B cell (primary cell): ENCODE results near the gene FARP1. TPM values are rescaled to one million over a fixed set of nuclear protein-coding genes. Genes with fewer than 3 reads are reported as not detected.

Experiments used
- ATAC-seq: fragments of 200-7000 bp; cut with Tn5 transposase; one replicate; pipeline ENCODE4 v1.10.0; 2021; ENCODE audit warnings: low read depth, mild to moderate bottlenecking, moderate number of reproducible peaks, moderate library complexity
- CTCF ChIA-PET: fragments of 350-600 bp; sonication (Branson Sonifier 250); formaldehyde crosslinking; loops from one replicate; lab custom pipeline; 2021; ENCODE audit warnings: antibody characterized with exemption, inconsistent platforms; lab: Charles Lee
- POLR2A ChIA-PET: fragments of 350-600 bp; sonication (Branson Sonifier 250); formaldehyde crosslinking; loops from one replicate; lab custom pipeline; 2021; ENCODE audit warnings: antibody characterized with exemption; lab: Charles Lee
- DNase-seq: peaks from one replicate; pipeline ENCODE4 v3.0.0; 2013
- H2AFZ ChIP-seq: 2 replicates; pipeline ENCODE4 v1.6.1; 2012; ENCODE audit warnings: mild to moderate bottlenecking, low read depth, low read length; ENCODE audit not compliant: insufficient read depth, poor library complexity, severe bottlenecking
- H3K27ac ChIP-seq, 2 donors: 1 replicate in 1 of 2; 2 replicates in 1 of 2; pipeline ENCODE4 v1.5.1; 2012 to 2013; ENCODE audit warnings: low read length in 2 of 2, mild to moderate bottlenecking in 2 of 2, moderate library complexity in 1 of 2
- H3K27me3 ChIP-seq, 4 experiments: fragments of 200-600 bp in 1 of 4; sonication (generic) in 1 of 4; replicated peaks in 1 of 4; 1 replicate in 2 of 4; 2 replicates in 2 of 4; pipeline versions ENCODE4 v1.6.1 to v1.7.0; 2013 to 2016; ENCODE audit warnings: low read length in 3 of 4, mild to moderate bottlenecking in 2 of 4, mixed read lengths in 1 of 4, moderate library complexity in 1 of 4; ENCODE audit not compliant: insufficient read depth in 4 of 4, control insufficient read depth in 3 of 4; ENCODE audit errors: control extremely low read depth in 1 of 4
- H3K36me3 ChIP-seq, 2 experiments: replicated peaks in 1 of 2; 1 replicate in 1 of 2; 2 replicates in 1 of 2; pipeline versions ENCODE4 v1.6.1 to v1.7.1; 2013; ENCODE audit warnings: low read length in 1 of 2; ENCODE audit not compliant: insufficient read depth in 2 of 2, control insufficient read depth in 1 of 2; ENCODE audit errors: control extremely low read depth in 1 of 2, extremely low read depth in 1 of 2
- H3K4me1 ChIP-seq, 2 donors: fragments of 200-600 bp in 1 of 2; sonication (generic) in 1 of 2; 1 replicate in 1 of 2; 2 replicates in 1 of 2; pipeline versions ENCODE4 v1.5.1 to v1.6.1; 2013 to 2017; ENCODE audit warnings: low read length in 2 of 2; ENCODE audit not compliant: control insufficient read depth in 2 of 2, insufficient read depth in 2 of 2
- H3K4me2 ChIP-seq: replicated peaks from 2 replicates; pipeline ENCODE3; 2012; ENCODE audit warnings: mild to moderate bottlenecking, low read depth, low read length; ENCODE audit not compliant: poor library complexity, severe bottlenecking
- H3K4me3 ChIP-seq, 5 experiments: fragments of 200-600 bp in 1 of 5; sonication (generic) in 1 of 5; 1 replicate in 3 of 5; 2 replicates in 2 of 5; pipeline versions ENCODE4 v1.5.1 to v1.7.0; 2011 to 2016; ENCODE audit warnings: low read length in 4 of 5, mild to moderate bottlenecking in 4 of 5, low read depth in 2 of 5, control low read depth in 1 of 5, moderate library complexity in 1 of 5; ENCODE audit not compliant: insufficient read depth in 1 of 5; ENCODE audit errors: control extremely low read depth in 1 of 5, extremely low read depth in 1 of 5
- H3K79me2 ChIP-seq: fragments of 200-600 bp; sonication (generic); one replicate; pipeline ENCODE4 v1.6.0; 2016; ENCODE audit warnings: low read length; ENCODE audit not compliant: control insufficient read depth, insufficient read depth
- H3K9ac ChIP-seq: fragments of 200-600 bp; sonication (generic); 2 replicates; pipeline ENCODE4 v1.6.1; 2017; ENCODE audit warnings: mild to moderate bottlenecking, low read length, moderate library complexity
- H3K9me3 ChIP-seq, 3 donors: one replicate each; pipeline versions ENCODE4 v1.6.1 to v1.7.1; 2013; ENCODE audit warnings: low read length in 2 of 3; ENCODE audit not compliant: control insufficient read depth in 2 of 3, insufficient read depth in 1 of 3; ENCODE audit errors: control extremely low read depth in 1 of 3
- H4K20me1 ChIP-seq: 2 replicates; pipeline ENCODE4 v1.6.0; 2012; ENCODE audit warnings: mild to moderate bottlenecking, low read length; ENCODE audit not compliant: insufficient read depth, control insufficient read depth, poor library complexity, severe bottlenecking
- H3K27ac Mint-ChIP-seq: one replicate; pipeline ENCODE4 v1.8.0; 2021; ENCODE audit warnings: mixed read lengths
- H3K27me3 Mint-ChIP-seq: one replicate; pipeline ENCODE4 v1.8.0; 2021; ENCODE audit warnings: mixed read lengths
- H3K4me1 Mint-ChIP-seq: one replicate; pipeline ENCODE4 v1.8.0; 2021; ENCODE audit warnings: mixed read lengths
- H3K4me3 Mint-ChIP-seq: one replicate; pipeline ENCODE4 v1.8.0; 2021; ENCODE audit warnings: mixed read lengths
- H3K9me3 Mint-ChIP-seq: one replicate; pipeline ENCODE4 v1.8.0; 2022; ENCODE audit warnings: mixed read lengths; ENCODE audit not compliant: insufficient read depth
- CTCF ChIP-seq: fragments of 200-600 bp; IDR thresholded peaks from one replicate; pipeline ENCODE4 v1.8.0; 2022; ENCODE audit warnings: antibody characterized with exemption, mild to moderate bottlenecking
- EZH2 ChIP-seq: IDR thresholded peaks from 2 replicates; pipeline ENCODE4 v1.6.1; 2012; ENCODE audit warnings: borderline replicate concordance, low read depth, mild to moderate bottlenecking, moderate library complexity, low read length; ENCODE audit not compliant: insufficient read depth, poor library complexity, severe bottlenecking
- WGBS: methylation state at CpG from one replicate; pipeline ENCODE4 v1.1.5; 2013; ENCODE audit warnings: missing lambda C conversion rate; ENCODE audit not compliant: insufficient coverage; 5-methylcytosine and 5-hydroxymethylcytosine counted together
- intact Hi-C: fragments of 100-400 bp; cut with micrococcal nuclease; formaldehyde crosslinking; loops from one replicate; pipeline ENCODE4 v1.10.0; 2022
- polyA plus RNA-seq: library from polyadenylated mRNA; depleted of rRNA; stranded (reverse); fragments of >200 nt; gene quantifications from 2 replicates; pipeline ENCODE4 v1.2.3, GENCODE V29; 2012
- total RNA-seq, 2 donors: library from RNA; stranded (reverse); fragments of 120-200 nt in 1 of 2; gene quantifications; 1 replicate in 1 of 2; 2 replicates in 1 of 2; pipeline versions ENCODE4 v1.2.3 to v1.2.4, GENCODE V29; 2013 to 2022

The FARP1 gene
- total and polyA plus RNA-seq, 2 donors (not counting 1 experiment from before 2014, with no cell fraction given): 0.15 to 1.5 TPM

- intact Hi-C loops: no loop called here
- Mint-ChIP-seq H3K9me3 (no peaks in the 10 kb centered on the region), H3K27ac (no peak overlapping the region), H3K27me3 (no peaks in the 10 kb centered on the region), H3K4me3 (no peak overlapping the region), H3K4me1 (no peaks in the 10 kb centered on the region)
- no peak for TF ChIP-seq CTCF
- no peak for TF ChIP-seq EZH2
- H3K36me3 ChIP-seq: peaks cover 4 to 72% of the 10 kb centered on the region in 2 experiments
- POLR2A ChIA-PET: no interaction called here
- CTCF ChIA-PET: interaction anchor here (0.5 to 2.9 kb wide), 5 partner anchors 8 to 184 kb away, joined by 4 to 17 read pairs (median 4); no protein-coding TSS in a partner anchor
- peaks cover 50% of the 10 kb centered on the region for H3K79me2 ChIP-seq
- 98% methylated on average over 17 of the region's 20 CpGs for WGBS
- peaks cover 65% of the 10 kb centered on the region for H4K20me1 ChIP-seq
- ATAC-seq: no peak
- no peak overlapping the region for H3K4me2 ChIP-seq
- H3K9ac ChIP-seq: no peak overlapping the region
- no peak overlapping the region for H3K4me3 ChIP-seq
- H3K27ac ChIP-seq: no peak overlapping the region
- no peak overlapping the region for H2AFZ ChIP-seq
- no peak for DNase-seq
- no peaks in the 10 kb centered on the region for H3K9me3 ChIP-seq
- no peaks in the 10 kb centered on the region for H3K4me1 ChIP-seq
- no peaks in the 10 kb centered on the region for H3K27me3 ChIP-seq
Observed at GRCh38 chr13:98468929-98469328, 326.0 kb downstream of the FARP1 start.

GRCh38 chr13:98470920-98471319 is 328.0 kb downstream of the FARP1 start:
- H4K20me1 ChIP-seq: peaks cover 77% of the 10 kb centered on the region
- H3K4me1 ChIP-seq: no peaks in the 10 kb centered on the region
- no peak overlapping the region for H3K4me3 ChIP-seq
- H3K79me2 ChIP-seq: peaks cover 62% of the 10 kb centered on the region
- ATAC-seq: no peak
- H3K9me3 ChIP-seq: no peaks in the 10 kb centered on the region
- POLR2A ChIA-PET: no interaction called here
- TF ChIP-seq EZH2 (no peak), CTCF (no peak)
- no peak overlapping the region for H3K27ac ChIP-seq
- H3K9ac ChIP-seq: no peak overlapping the region
- no peak overlapping the region for H3K4me2 ChIP-seq
- no peak overlapping the region for H2AFZ ChIP-seq
- Mint-ChIP-seq H3K4me1 (peaks cover 2% of the 10 kb centered on the region), H3K4me3 (no peak overlapping the region), H3K27me3 (no peaks in the 10 kb centered on the region), H3K9me3 (no peaks in the 10 kb centered on the region), H3K27ac (no peak overlapping the region)
- CTCF ChIA-PET: interaction anchor here (0.6 to 2.9 kb wide), 3 partner anchors 28 to 182 kb away, joined by 3 to 17 read pairs (median 3); no protein-coding TSS in a partner anchor
- H3K27me3 ChIP-seq: no peaks in the 10 kb centered on the region
- intact Hi-C loops: no loop called here
- no peak for DNase-seq
- H3K36me3 ChIP-seq: peaks cover 4 to 68% of the 10 kb centered on the region in 2 experiments
- 100% methylated on average over 5 of the region's 6 CpGs for WGBS
